ENCODE results near the gene LZTR1.
A peak's percentile ranks its signal among the peaks of the same experiment; 100 is the strongest.

LZTR1 gene

DNA sequence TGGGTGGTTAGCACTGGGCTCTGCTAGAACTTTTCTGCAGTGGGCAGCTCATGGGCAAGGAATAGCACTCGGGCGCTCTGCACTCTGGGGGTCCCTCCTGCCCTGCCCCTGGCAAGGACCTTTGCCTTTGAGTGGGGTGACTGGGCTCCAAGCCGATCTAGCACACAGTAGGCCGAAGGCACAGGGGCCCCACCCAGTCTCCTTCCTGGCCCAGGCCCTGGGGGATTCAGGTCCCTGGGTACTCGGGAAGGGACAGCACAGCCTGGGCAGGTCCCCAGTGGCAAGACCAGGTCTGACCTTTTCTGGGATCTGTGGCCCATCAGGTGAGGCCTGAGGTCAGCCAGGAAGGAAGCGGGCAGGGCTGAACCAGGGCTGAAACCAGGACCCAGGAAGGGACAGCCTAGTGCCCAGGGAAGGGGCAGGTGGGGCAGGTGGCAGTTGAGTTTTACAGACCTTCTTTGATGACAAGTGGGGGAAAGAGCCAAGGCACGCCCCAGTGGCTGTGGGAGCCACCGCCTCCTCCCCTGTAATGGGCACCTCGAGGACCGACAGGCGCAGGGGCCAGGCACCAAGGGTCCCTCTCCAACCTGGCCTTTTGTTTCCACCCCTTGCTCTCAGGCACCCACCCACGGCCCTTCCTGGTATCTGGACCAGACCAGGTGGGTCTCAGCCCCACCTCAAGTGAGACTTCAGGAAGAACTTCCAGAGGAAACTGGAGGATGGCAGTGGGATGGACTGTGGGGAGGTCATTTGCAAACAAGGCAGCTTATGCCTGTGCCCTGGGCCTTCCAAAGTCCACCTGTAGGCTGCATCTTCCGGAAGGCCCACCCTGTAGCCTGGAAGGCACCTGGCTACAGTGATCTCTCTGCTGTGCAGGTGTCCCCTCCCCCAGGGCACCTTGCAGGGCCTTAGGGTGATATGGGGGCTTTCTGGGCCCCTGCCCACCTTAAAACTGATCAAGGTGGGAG, 15.9 kb upstream of the LZTR1 start:
- DNase-seq: no peak

DNA sequence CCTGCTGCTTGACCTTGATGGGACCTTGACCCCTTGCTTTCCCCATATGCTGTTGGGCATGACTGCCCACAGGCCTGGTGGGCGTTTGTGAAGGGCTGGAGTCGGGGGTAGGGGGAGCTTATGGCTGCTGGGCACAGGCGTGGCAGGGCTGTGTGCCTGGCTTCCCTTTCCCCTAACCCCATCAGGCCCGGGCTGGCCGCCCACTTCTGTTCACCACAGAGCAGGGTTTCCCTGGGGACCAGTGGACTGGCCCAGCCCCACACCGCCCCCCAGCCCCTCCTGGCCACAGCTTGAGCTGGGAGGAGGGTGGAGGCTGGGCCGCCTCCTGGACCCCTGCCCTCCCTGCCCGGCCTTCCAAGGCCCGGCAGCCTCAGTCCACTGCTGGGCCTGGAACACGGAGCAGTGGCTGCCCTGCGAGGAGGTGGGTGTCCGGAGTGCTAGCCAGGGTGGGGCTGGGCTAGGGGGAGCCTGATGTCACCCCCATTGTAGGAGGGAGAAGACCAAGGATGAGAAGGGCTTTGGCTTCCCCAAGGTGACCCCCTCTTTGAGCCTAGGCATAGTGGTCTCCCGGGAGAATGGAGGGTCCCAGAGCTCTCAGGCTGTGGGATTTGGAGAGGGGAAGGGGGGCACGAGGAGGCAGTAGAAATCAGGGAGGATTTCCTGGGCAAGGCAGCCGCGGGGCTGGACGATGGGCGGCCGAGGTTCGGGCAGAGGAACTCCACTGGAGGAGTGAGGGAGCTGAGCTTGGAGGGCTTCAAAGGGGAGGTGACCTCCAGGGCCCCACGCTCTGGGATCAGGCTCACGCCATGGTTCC, 15.0 kb upstream of the LZTR1 start, which contains the start of gene AIFM3:
TSS of gene AIFM3 (plus strand) at position 373 of the 814 bp plus-strand sequence. CDS start 690 bp downstream, outside the sequence.
- DNase-seq: peak in 2 of 4 experiments; percentile 18 to 43

DNA sequence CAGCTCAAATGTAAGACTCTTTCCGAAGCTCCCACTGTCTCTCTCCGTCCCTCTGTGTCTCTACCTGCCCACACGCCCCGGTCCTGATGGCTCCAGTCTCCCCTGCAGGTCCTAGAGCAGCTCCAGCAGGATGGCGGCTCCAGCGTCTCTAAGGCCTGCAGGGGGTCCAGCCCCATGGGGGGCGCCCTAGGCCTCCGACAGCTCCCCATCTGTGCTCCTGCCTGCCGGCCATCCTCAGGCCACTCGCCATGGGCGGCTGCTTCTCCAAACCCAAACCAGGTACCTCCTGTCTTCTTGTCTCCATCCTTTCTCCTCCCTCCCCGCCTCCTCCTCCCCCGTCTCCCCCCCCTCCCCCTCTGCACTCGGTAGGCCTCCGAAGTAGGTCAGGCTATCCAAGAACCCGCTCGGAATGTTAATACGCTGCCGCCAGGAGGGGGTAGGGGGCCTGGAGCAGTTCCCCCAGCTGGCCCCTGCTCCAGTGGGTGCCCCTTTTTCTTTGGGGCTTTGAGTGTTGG, 14.3 kb upstream of the LZTR1 start:
- DNase-seq: no peak

DNA sequence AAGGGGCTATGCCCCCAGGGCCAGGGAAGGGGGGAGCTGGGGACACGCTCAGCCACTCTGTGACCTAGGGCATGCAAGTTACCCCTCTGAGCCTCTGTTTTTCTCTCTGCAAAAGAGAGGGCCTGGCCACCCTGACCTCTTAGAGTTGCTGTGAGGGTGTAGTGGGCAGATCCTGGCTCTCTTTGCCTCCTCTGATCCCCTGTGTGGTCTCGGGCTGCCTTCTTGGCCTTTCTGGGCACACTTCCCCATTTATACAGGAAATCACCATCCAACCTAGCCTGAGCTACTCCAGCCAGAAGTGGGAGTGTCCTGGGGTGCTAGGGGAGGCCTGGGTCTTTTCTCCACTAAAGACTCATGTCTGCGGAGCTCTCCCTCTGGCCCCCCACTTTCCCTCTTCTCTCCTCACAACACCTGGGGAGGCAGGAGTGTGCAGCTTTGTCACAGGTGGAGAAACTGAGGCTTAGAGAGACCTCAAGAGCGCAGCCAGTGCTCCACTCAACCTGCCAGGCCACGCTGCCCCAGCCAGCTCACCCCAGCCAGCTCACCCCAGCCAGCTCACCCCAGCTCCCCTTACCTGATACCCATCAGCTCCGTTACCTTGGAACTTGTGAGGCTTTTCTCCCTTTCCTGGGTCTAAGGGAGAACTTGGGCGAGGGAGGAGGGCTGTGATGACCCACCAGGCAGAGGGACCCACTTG, 13.7 kb upstream of the LZTR1 start:
- DNase-seq: peak; percentile 59 to 81 (median 75)

DNA sequence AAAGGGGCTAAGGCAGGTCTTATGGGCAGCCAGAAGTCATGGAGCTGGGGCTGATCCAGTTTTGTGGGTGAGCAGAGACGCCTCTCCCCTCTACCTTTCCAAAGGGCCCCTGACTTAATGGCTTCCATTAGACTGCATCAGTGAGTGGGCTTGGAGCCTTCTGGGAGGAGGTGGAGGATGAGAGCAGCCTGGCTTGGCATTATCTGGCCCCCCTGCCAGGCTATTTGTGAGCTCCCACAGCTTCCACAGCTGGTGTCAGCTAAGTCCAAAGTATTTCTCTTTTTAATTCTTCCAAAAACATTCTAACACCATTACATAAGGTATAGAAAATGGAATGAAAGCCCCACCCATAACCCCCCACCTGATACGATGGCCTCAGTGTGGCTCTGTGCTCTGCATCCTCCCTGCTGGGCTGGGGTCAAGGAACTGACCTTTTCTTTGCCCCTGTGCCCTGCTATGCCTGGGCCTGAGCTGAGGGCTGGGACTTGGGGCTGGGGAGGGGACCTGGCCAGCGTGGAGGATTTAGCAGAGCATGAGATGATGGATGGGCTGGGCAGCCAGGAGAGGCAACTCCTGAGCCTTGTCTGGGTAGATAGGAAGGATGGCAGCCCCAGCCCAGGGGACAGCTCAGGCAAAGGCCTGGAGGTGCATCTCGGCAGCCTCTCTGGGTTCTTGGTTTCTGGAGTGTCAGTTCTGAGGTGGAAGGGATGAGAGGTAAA, 11.0 kb upstream of the LZTR1 start:
- DNase-seq: no peak

DNA sequence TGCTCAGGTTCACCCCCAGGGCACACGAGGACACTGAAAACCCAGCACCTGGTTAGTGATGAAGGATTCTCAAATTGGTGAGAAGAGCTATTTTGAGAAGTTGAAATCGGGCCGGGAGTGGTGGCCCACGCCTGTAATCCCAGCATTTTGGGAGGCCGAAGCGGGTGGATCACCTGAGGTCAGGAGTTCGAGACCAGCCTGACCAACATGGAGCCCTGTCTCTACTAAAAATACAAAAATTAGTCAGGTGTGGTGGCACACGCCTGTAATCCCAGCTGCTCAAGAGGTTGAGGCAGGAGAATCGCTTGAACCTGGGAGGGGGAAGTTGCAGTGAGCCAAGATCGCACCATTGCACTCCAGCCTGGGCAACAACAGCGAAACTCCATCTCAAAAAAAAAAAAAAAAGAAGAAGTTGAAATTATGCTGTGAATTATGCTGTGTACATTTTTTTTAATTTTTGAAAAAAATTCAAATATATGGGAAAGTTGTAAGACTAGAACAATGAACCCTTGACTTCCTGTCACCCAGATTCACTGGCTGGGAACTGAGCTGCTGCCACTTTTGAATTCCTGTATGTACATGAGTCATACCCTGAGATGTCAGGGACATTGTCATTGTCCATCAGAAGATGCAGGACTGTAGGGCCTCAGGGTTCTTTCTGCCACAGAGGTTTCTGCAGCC, 9.9 kb upstream of the LZTR1 start:
- peak; percentile 60 to 86 (median 76) for DNase-seq

DNA sequence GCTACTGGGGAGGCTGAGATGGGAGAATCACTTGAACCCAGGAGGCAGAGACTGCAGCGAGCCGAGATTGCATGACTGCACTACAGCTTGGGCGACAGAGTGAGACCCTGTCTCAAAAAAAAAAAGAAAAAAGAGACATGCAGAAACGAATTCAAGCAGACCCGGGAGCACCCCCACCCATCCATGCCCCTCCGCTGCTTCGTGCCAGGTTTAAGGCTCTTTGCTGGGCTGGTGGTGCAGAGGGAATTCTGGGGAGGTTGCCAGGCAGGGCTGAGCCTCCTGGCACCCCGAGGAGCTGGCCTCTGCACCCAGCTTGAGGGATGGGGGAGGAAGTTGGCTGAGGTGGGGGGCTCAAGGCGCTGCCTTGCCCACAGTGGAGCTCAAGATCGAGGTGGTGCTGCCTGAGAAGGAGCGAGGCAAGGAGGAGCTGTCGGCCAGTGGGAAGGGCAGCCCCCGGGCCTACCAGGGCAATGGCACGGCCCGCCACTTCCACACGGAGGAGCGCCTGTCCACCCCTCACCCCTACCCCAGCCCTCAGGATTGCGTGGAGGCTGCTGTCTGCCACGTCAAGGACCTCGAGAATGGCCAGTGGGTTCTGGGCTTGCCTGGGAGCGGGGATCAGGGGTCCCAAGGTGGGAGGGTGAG, 9.0 kb upstream of the LZTR1 start:
- no peak for DNase-seq

DNA sequence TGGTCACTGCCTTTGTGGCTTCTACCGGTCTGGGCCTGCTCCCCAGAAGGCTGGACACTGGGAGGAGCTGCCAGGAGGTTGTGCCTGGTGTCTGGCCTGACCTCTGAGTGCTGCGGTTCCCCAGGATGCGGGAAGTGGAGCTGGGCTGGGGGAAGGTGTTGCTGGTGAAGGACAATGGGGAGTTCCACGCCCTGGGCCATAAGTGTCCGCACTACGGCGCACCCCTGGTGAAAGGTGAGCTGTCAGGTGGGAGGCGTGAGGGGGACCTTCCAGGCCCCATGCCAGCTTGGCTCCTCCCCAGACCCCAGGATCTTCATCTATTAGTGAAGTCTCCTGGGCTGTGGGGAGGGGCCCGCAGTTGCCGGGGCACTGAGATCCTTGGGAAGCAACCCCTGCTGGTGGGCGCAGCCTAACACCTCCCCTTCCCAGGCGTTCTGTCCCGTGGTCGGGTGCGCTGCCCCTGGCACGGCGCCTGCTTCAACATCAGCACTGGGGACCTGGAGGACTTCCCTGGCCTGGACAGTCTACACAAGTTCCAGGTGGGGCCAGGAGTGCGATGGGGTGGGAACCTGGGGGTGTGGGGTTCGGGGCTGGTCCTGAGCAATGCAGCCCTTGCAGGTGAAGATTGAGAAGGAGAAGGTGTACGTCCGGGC, 8.3 kb upstream of the LZTR1 start:
- no peak for DNase-seq

DNA sequence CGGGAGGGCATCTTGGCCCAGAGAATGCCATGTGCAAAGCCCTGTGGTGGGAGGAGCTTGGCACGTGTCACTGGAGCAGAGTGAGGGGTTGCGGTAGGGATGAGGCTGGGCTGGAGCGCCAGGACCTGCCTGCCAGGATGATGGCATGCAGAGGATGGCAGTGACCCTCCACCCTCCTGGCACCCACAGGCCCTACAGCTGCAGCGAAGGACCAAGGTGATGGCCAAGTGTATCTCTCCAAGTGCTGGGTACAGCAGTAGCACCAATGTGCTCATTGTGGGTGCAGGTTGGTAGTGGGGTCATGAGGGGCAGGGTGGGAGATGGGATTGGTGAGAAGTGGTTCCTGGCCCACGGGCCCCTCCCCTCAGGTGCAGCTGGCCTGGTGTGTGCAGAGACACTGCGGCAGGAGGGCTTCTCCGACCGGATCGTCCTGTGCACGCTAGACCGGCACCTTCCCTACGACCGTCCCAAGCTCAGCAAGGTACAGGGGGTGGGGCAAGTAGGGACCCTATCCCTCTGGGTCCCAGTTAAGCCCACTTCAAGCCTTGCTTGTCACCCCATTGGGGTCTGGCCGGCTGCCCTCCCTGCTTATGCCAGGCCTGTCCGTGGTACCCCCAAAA, 7.7 kb upstream of the LZTR1 start:
- no peak for DNase-seq

DNA sequence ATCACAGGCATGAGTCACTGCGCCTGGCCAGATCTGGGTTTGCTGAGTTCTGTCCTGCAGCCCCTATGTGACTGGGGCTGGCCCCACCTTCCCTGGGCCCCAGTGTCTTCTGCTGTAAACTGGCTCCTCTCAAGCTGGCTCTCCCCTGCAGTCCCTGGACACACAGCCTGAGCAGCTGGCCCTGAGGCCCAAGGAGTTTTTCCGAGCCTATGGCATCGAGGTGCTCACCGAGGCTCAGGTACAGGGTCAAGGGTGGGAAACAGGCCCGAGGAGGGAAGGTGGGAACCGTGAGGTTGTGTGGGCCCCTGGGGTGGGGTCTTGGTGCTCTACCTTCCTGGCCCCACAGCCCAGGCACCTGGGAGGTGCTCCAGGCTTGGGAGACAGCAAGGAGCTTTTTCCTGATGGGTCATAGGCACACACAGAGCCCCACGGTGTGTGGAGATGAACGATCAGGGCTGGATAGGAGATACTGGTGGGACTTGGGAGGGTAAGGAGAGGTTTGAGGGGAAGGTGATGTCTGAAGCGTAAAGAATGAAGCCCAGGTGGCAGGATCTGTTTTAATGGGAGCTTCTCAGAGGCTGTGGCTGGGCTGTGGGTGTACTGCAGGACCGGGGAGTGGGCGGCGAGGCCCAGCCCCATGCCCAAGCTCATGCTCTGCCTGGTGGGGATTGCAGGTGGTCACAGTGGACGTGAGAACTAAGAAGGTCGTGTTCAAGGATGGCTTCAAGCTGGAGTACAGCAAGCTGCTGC, 6.4 kb upstream of the LZTR1 start:
- no peak for DNase-seq

DNA sequence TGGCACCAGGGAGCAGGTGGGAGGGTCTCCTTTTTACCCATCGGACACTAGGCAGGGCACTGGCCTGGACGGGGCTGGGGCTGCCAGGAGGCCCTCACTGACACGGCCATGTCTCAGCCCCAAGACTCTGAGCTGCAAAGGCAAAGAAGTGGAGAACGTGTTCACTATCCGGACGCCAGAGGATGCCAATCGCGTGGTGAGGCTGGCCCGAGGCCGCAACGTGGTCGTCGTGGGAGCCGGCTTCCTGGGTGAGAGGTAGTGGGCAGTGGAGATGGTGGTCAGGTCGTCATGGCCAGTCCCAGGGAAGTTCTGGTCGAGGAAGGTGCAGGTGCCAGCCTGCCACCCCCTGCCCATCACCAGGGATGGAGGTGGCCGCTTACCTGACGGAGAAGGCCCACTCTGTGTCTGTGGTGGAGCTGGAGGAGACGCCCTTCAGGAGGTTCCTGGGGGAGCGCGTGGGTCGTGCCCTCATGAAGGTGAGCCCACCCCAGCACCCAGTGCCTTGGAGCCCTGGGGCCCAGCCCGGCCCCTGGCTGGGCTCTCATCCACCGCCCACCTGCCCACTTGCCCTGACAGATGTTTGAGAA, 5.7 kb upstream of the LZTR1 start:
- no peak for DNase-seq

DNA sequence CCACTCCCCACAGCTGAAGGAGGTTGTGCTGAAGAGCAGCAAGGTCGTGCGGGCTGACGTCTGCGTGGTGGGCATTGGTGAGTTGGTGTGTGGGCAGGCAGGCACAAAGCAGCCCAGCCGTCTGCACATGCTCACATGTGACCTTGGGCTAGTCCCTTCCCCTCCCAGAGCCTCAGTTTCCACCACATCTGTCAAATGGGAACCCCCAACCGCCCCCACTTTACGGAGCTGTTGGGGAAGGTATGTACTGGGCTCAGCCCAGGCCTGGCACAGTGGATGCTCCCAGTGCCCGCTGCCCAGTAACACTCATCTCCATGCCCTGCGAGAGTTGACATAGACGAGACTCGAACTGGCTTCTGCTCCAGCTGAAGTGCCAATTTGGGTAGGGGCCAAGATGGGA, 5.1 kb upstream of the LZTR1 start:
- DNase-seq: no peak

DNA sequence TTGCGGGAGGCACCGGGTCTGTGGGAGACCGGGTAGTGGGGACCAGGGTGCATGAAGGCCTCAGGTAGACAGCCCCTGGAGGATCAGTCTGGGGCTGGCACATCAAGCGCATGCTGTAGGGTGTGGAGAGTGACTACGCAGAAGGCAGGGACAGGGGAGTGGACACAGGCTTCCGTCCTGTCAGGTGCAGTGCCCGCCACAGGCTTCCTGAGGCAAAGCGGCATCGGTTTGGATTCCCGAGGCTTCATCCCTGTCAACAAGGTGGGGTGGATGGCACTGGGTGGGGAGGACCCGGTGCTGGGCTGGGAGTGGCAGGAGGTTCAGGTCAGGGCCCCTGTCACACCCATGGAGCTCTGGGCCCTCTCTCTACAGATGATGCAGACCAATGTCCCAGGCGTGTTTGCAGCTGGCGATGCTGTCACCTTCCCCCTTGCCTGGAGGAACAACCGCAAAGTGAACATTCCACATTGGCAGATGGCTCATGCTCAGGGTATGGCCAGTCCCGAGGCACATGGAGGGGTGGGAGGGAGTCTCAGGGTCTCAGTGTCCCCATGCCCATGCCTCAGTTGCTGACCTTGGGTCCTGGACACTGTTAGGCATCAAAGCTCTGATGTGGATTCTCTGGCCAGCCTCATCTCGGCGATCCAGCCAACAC, 4.5 kb upstream of the LZTR1 start:
- DNase-seq: no peak

DNA sequence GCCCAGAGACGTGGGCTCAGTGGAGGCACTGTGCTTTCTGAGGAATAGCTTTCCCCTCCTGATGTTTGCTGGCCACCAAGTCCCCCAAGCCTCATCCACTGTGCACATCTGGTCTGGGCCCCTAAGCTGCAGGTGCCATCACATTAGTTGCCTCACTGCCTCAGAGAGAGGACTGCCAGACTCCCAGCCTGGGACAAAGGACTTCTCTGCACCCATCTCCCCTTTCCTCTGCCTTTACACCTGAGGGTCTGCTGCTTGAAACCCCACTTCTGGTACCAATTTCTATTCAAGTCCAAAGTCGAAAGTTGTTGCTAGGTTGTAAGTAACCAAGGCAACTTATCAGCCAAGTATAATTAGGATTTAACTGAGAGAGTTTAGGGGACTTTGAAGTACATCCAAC, 3.7 kb upstream of the LZTR1 start:
- DNase-seq: no peak

DNA sequence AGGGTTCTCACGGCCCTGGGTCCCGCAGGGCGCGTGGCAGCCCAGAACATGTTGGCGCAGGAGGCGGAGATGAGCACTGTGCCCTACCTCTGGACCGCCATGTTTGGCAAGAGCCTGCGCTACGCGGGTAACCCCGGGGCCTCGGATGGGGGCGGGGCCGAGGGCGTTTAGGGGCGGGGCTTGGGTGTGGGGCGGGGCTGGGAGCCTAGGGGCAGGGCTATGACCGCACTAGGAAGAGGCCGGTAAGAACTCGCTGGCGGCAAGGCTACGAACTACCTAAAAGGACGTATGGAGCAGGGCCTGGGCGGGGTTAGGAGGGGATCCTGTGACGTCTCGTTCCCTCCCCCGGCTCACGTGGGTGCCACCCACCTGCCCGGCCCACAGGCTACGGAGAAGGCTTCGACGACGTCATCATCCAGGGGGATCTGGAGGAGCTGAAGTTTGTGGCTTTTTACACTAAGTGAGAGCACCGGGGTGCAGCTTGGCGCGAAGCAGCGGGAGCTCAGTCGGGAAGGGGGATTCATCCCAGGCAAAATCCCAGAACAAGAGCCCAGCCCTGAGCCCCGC, 2.8 kb upstream of the LZTR1 start:
- peak; percentile 70 to 86 (median 78) for DNase-seq

DNA sequence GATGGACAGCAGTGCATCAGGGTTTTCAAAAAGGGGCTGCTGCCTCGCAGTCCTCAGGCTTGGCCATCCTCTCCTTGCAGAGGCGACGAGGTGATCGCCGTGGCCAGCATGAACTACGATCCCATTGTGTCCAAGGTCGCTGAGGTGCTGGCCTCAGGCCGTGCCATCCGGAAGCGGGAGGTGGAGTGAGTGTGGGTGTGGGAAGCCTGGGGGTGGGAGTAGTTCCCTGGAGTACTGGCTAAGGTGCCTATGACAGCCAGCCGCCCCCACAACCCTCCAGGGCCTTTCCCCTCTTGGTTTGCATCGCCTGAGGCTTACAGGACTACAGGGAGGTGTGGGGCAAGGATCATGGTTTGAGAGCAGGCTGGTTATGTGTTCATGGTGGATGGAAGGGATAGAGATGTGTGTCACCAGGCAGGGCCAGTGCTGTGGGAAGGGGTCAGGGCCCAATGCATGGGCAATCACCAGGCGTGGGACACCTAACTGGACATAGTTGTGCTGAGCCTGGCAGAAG, 2.1 kb upstream of the LZTR1 start:
- DNase-seq: peak; percentile 31 to 68 (median 46)

DNA sequence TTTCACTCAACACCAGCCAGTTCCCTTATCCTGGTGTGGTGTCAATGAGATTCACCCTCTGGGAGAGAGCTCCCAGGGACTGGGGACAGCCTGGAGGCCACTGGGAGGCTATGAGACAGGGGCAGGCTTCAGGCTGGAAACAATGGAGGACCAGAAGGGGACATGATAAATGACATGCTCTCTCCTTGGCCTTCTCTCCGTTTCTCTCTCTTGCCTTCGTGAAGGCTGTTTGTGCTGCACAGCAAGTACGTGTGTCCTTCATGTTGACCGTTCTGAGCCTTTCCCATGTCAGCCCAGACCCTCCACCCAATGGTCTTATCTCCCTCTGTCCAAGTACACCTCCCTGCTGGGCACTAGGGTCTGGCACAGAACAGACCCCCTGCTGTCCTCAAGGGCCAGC, 1.6 kb upstream of the LZTR1 start:
- DNase-seq: no peak
